Mammary epithelial cell (primary cell): Measurements from ENCODE around the gene GABRB2.

ENCODE experiments used
- CTCF ChIP-seq, 2 donors: IDR thresholded peaks in 1 of 2; conservative IDR thresholded peaks in 1 of 2; 2 replicates each; pipeline ENCODE4 v1.5.1; 2011 to 2012; ENCODE audit warnings: inconsistent platforms in 2 of 2, low read length in 2 of 2, mild to moderate bottlenecking in 2 of 2, control low read depth in 1 of 2, low read depth in 1 of 2; ENCODE audit not compliant: insufficient read depth in 1 of 2; ENCODE audit errors: extremely low read depth in 1 of 2
- EZH2 ChIP-seq: IDR thresholded peaks from 2 replicates; pipeline ENCODE4 v1.6.1; 2012; ENCODE audit warnings: low read length, inconsistent platforms, borderline replicate concordance

DNA sequence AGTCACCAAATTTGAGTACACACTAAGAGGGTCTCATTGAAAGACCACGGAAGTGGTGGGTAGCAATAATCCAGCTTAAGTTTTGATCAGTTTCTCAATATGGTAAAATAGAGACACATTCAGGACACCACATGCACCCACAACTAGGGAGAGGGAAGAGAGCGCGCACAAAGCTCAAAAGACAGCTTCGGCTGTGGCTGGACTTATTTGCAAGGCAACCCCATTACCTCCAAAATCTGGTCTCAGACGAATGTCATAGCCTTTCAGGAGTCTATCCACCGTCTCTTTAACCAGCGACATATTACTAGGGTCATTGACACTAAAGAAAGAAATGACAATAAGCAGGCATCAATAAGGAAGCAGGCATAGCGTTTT lies 443 bp downstream of the GABRB2 start:
- no peak for TF ChIP-seq CTCF (conservative IDR thresholded peaks at IDR 0.05 in 1 of 2, IDR thresholded peaks at IDR 0.05 in 1 of 2; ENCODE audit: extremely low read depth in 1 of 2, insufficient read depth in 1 of 2, low read depth in 1 of 2, low read length in 2 of 2)
- TF ChIP-seq EZH2, result peak; percentile 23
